ENCODE measurements around the gene HLCS.

- TF ChIP-seq EZH2 (IDR thresholded peaks at IDR 0.05; ENCODE audit: low read length) (no peak), CTCF (optimal IDR thresholded peaks at IDR 0.05 in 1 of 3, IDR thresholded peaks at IDR 0.05 in 1 of 3, conservative IDR thresholded peaks at IDR 0.05 in 1 of 3; ENCODE audit: extremely low read depth in 1 of 3, insufficient read depth in 2 of 3, low read length in 3 of 3) (no peak)
Observed at GRCh38 chr21:36807422-36807928, 159.0 kb downstream of the HLCS start.
